Measurements from ENCODE around the gene PRR19.

PRR19 gene

DNA sequence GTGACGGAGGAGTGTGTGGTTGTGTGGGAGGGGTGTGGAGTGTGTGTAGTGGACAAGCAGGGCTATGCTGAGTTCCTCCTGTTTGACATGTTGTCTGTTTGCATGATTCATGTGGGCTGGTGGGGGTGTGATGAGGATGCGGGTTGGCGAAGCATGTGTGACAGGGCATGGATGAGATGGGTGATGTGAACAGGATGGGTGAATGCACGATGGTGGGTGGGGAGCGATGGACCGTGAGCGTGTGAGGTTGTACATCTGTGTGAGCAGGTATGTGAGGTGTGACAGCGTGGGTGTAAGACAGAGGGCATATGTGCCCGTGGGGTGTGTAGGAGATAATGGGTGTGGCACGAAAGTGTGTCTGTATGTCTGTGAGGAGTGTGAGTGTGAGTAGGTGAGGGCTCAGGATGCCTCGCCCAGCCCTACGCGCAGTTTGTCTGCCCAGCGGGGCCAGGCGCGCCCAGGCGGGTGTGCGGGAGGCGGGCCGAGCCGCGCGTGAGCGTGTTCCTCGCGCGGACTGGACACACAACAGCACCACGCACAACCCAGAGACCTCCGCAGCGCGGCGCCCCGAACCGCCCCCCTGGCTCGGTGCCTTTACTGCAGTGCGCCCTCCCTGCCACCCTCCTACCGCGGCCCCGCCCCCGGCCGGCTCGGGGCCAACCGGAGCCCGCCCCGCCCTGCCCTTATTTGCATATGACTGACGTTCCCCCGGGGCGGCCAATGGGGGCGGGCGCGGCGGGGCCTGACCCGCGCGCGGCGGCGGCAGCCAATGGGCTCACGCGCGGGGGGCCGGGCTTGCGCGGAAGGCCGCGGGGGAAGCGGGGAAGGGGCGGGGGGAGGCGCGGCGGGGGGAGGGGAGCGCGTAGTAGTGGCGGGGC is 18.5 kb upstream of the PRR19 start:
- DNase-seq (ENCODE audit: low read depth, low spot score), result peak; percentile 95

DNA sequence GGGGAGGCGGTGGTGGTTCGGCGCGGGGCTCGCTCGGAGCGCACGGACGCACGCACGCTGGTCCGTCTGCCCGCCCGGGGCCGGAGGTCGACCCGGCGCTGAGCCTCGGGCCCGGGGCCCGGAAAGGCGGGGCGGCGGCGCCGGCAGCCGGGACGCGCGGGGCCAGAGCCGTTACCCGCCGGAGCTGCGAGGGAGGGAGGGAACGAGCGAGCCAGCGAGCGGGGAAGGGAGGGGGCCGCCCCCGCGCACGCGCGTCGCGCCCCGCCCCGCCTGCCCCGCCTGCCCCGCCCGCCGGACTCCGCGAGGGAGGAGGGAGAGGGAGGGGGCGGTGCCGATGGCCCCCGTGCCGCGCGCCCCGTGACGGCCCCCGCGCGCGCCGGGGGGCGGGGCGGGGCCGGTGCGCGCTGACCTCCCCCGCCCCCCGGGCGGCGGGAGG is 17.8 kb upstream of the PRR19 start:
- DNase-seq (ENCODE audit: low read depth, low spot score), result peak; percentile 55

DNA sequence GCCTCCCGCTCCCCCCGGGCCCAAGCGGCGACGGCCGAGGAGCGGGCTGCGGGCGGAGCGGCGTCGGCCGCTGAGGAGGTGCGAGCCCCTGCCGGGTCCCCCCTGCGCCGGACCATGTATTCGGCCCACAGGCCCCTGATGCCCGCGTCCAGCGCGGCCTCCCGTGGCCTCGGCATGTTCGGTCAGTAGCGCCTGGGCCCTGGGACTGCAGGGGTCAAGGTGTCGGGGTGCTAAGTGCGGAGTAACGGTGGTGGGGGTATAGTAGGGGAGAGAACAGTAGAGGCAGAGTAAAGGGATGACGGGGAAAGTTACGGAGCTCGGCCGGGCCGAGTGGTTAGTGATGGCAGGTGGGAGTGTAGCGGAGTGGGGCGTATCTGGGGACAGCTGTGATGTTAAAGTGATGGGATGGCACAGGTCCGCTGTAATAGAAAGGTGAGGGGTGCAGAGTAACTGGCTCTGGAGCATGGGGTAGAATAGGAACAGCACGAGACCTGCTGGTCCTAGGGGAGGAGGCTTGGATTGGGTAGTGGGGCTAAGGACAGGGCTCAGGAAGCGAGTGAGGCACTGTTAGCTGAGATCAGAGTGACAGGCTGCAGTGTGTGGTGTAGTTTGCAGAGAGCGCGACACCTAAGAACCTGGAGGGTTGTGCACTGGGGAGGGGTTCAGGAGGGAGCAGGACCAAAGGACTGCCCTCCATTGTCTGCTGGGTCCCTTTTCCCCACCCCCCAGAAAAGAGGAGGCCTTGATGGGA is 17.2 kb upstream of the PRR19 start:
- no peak for DNase-seq (ENCODE audit: low read depth, low spot score)

DNA sequence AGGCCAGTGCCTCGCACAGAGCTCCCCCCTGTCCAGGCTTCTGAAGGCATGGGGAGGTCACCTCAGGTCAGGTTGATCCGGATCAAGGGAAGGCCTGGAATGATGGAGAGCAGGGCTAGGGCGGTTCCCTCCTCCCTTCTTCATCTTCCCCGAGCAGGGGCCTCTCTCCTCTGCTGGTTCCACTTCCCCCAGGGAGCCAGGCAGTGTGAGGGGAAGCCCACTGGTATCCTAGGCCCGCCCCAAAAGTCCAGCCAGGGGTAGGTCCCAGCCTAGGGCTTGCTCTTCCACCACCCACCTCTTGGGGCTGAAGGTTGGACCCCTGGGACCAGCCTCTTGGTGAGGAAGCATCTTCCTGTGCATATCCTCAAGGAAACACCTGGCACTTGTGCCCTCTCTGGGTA is 16.4 kb upstream of the PRR19 start:
- DNase-seq (ENCODE audit: low read depth, low spot score), result no peak

DNA sequence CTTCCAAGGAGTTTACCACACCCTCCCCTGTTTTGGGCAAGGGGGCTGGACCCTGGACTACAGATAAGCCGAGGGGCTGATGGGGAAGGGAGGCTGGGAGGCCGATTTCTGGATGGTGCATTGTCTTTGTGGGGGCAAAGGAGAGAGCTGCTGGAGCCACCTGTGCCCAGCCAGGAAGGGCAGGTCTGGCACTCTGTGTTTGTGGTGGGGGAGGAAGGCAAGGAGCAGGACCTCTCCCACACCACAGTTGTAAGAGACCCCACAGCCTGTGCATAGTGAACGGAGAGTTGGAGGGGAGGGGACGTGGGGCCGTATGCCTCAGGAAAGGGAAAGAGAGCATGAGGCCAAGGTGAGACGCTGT is 16.0 kb upstream of the PRR19 start:
- no peak for DNase-seq (ENCODE audit: low read depth, low spot score)

DNA sequence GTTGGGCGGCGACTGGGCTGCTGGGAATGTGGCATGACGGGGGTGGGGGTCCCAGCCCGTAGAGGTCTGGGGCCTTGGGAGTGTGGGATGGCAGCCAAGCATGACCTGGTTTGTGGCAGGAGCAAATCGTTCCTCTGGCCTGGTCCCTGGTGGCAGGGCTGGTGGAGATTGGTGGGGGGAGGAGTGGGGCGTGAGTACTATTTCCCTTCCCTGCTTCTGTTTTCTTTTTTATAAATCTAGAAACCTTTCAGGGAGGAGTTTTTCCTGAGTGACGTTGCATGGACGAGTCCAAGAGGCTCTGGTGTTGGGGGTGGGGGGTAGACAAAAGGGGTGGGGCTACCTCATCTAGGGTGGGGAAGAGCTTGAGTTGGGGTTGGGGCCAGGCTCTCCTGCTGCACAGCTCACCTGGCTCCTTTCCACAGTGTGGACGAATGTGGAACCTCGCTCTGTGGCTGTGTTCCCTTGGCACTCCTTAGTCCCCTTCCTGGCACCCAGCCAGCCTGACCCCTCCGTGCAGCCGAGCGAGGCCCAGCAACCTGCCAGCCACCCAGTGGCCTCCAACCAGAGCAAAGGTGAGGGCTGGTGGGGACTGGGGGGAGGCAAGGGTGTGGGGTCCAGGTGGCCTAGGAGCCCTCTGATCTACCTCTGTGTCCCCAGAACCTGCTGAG is 15.4 kb upstream of the PRR19 start:
- no peak for DNase-seq (ENCODE audit: low read depth, low spot score)

DNA sequence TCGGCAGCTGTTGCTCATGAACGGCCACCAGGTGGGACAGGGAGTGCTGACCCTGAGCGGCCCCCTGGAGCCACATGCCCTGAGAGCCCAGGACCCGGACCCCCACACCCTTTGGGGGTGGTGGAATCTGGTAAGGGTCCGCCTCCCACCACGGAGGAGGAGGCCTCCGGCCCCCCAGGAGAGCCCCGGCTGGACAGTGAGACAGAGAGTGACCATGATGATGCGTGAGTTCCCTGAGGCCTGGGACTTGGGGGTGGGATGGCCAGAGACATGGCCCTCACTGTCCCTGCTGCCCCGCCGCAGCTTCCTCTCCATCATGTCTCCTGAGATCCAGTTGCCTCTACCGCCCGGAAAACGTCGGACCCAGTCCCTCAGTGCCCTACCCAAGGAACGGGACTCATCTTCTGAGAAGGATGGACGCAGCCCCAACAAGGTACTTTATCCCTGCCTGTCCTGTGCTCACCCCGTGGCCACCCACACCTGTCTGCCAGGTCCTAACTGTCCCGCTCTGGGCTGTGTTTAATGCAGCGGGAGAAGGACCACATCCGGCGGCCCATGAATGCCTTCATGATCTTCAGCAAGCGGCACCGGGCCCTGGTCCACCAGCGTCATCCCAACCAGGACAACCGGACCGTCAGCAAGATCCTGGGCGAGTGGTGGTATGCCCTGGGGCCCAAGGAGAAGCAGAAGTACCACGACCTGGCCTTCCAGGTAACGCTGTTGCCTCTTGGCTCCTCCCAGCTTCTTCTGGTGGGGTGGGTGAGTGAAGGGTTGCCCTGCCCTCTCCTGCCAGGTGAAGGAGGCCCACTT is 14.7 kb upstream of the PRR19 start:
- no peak for DNase-seq (ENCODE audit: low read depth, low spot score)

DNA sequence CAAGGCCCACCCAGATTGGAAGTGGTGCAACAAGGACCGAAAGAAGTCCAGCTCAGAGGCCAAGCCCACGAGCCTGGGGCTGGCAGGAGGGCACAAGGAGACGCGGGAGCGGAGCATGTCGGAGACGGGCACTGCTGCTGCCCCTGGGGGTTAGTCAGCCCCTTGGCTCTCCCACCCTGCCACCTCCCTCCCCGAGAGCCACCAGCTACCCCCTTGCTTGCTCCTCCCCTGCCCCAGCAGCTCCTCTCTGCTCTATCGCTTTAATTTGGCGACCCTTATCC is 14.2 kb upstream of the PRR19 start:
- no peak for DNase-seq (ENCODE audit: low read depth, low spot score)

DNA sequence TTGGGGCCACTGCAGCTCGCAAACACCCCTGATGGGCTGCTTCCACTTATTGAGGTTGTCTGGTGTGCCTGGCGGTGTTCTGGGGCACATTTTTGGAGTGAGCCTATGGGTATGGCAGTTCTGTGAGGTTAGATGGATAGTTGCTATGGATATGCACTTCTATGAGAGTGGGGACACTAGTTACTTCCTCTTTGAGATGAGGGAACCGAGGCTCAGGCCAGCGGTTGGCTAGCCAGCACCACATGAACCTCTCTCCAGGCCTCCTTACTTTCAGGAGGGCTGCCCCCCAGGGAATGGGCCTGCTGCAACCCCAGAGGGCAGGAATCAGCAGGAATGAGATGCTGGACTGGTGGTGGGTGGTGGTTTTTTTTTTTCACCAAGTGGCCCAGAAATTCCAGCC is 13.5 kb upstream of the PRR19 start:
- DNase-seq (ENCODE audit: low read depth, low spot score), result no peak

DNA sequence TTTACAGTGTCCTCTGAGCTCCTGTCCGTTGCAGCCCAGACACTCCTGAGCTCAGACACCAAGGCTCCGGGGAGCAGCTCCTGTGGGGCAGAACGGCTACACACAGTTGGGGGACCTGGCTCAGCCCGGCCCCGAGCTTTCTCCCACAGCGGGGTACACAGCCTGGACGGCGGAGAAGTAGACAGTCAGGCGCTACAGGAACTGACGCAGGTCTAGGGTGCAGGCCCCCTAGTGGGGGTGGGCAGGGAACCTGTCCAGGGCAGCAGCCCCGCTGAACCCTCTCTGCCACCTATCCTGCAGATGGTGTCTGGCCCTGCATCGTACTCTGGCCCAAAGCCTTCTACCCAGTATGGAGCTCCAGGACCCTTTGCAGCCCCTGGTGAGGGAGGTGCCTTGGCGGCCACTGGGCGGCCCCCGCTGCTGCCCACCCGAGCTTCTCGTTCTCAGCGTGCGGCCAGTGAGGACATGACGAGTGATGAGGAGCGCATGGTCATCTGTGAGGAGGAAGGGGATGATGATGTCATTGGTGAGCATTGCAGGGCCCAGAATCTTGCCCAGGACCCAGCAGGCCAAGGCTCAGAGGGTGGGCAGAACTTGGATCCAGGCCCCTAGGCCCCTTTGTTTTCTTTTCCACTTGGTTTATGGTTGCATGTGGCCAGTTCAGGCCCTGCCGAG is 12.9 kb upstream of the PRR19 start:
- DNase-seq (ENCODE audit: low read depth, low spot score), result no peak

DNA sequence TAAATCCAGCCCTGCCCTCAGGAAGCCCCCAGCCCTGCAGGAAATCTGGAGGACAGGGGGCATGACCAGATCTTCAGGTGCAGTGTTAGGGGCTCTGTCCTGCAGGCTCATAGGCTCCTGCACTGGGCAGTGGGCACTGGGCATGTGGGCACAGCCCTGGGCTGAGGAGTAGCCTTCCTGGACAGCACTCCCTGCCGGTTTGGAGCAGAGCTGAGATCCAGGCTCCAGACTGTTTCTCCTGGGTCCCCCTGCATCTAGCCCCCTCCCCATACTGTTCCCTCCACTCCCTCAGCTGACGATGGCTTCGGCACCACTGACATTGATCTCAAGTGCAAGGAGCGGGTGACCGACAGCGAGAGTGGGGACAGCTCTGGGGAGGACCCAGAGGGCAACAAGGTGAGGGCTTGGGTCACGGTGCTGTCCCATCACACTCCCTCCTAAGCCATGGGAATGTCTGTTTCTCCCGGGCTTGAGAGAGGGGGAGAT is 12.3 kb upstream of the PRR19 start:
- DNase-seq (ENCODE audit: low read depth, low spot score), result no peak

DNA sequence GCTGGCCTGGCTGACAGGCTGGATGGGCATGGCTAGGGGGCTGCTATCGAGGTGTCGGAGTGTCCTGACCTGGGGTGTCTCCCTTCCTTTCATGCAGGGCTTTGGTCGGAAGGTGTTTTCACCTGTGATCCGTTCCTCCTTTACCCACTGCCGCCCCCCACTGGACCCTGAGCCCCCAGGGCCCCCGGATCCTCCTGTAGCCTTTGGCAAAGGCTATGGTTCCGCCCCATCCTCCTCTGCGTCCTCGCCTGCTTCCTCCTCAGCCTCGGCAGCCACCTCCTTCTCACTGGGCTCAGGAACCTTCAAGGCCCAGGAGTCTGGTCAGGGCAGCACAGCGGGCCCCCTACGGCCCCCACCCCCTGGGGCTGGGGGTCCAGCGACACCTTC is 11.8 kb upstream of the PRR19 start:
- DNase-seq (ENCODE audit: low read depth, low spot score), result no peak

DNA sequence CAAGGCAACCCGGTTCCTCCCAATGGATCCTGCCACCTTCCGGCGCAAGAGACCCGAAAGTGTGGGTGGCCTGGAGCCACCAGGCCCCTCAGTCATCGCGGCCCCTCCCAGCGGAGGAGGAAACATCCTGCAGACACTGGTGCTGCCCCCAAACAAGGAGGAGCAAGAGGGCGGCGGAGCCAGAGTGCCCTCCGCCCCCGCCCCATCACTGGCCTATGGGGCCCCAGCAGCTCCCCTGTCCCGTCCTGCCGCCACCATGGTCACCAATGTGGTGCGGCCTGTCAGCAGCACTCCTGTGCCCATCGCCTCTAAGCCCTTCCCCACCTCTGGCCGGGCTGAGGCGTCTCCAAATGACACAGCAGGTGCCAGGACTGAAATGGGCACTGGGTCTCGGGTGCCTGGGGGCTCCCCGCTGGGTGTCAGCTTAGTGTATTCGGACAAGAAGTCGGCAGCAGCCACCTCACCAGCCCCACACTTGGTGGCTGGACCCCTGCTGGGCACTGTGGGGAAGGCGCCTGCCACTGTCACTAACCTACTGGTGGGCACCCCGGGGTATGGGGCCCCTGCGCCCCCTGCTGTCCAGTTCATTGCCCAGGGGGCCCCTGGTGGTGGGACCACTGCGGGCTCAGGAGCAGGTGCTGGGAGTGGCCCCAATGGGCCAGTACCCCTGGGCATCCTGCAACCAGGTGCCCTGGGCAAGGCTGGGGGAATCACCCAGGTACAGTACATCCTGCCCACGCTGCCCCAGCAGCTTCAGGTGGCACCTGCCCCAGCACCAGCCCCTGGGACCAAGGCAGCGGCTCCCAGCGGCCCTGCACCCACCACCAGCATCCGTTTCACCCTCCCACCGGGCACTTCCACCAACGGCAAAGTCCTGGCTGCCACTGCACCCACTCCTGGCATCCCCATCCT is 11.2 kb upstream of the PRR19 start:
- DNase-seq (ENCODE audit: low read depth, low spot score), result peak; percentile 37

DNA sequence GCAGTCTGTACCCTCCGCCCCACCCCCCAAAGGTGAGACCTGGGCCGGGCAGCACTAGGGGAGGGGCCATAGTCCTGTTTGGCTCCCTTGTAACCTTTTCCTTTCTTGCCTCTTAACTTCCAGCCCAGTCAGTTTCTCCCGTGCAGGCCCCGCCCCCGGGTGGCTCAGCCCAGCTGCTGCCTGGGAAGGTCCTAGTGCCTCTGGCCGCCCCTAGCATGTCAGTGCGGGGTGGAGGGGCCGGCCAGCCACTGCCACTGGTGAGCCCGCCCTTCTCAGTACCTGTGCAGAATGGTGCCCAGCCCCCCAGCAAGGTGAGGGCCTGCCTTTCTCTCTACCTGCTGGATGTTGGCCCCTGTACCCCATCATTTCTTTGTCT is 10.5 kb upstream of the PRR19 start:
- no peak for DNase-seq (ENCODE audit: low read depth, low spot score)

DNA sequence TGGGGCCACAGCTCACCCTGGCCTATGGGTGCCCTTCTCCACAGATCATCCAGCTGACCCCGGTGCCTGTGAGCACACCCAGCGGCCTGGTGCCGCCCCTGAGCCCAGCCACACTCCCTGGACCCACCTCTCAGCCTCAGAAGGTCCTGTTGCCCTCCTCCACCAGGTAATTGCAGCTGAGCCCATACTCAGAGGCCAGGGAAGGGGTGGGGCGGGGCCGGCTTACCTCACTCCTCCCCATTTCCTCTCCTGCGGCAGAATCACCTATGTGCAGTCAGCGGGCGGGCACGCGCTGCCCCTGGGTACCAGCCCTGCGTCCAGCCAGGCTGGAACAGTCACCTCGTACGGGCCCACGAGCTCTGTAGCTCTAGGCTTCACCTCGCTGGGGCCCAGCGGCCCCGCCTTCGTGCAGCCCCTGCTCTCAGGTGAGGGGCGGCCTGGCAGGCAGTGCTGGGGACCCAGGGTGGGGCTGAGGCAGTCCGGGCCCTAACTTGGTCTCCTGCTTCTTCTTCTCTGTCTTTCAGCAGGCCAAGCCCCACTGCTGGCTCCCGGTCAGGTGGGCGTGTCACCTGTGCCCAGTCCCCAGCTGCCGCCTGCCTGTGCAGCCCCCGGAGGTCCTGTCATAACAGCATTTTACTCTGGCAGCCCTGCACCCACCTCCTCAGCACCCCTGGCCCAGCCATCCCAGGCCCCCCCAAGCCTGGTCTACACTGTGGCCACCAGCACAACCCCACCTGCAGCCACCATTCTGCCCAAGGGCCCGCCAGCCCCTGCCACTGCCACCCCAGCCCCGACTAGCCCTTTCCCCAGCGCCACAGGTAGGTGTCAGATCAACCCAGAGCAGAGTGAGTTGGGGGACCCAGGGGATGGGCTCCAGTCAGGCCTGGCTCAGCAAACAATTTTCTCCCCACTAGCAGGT is 9.6 kb upstream of the PRR19 start:
- no peak for DNase-seq (ENCODE audit: low read depth, low spot score)

DNA sequence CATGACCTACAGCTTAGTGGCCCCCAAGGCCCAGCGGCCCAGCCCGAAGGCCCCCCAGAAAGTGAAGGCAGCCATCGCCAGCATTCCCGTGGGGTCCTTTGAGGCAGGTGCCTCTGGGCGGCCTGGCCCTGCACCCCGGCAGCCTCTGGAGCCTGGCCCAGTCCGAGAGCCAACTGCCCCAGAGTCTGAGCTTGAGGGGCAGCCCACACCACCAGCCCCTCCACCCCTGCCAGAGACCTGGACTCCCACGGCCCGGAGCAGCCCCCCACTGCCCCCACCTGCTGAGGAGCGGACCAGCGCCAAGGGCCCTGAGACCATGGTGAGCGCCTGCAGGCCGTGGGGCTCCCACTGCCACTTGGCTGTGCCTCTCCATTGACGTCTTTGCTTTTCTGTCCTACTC is 9.0 kb upstream of the PRR19 start:
- no peak for DNase-seq (ENCODE audit: low read depth, low spot score)

DNA sequence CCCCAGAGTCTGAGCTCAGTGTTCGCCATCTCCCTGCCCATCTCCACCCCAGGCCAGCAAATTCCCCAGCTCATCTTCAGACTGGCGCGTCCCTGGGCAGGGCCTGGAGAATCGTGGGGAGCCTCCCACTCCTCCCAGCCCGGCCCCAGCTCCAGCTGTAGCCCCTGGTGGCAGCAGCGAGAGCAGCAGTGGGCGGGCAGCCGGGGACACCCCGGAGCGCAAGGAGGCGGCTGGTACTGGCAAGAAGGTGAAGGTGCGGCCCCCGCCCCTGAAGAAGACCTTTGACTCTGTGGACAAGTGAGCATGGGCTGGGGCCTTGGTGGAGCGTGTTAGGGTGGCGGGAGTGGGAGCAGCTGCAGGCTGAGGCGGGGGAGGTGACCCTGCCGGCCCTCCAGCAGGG is 8.4 kb upstream of the PRR19 start:
- no peak for DNase-seq (ENCODE audit: low read depth, low spot score)

DNA sequence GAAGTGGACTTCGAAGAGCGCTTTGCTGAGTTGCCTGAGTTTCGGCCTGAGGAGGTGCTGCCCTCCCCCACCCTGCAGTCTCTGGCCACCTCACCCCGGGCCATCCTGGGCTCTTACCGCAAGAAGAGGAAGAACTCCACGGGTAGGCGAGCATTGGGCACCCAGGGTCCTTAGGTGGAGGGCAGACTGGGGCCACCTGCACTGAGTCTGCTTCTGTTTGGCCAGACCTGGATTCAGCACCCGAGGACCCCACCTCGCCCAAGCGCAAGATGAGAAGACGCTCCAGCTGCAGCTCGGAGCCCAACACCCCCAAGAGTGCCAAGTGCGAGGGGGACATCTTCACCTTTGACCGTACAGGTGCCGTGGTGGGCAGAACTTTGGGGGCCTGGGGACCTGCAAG is 8.0 kb upstream of the PRR19 start:
- DNase-seq (ENCODE audit: low read depth, low spot score), result no peak

DNA sequence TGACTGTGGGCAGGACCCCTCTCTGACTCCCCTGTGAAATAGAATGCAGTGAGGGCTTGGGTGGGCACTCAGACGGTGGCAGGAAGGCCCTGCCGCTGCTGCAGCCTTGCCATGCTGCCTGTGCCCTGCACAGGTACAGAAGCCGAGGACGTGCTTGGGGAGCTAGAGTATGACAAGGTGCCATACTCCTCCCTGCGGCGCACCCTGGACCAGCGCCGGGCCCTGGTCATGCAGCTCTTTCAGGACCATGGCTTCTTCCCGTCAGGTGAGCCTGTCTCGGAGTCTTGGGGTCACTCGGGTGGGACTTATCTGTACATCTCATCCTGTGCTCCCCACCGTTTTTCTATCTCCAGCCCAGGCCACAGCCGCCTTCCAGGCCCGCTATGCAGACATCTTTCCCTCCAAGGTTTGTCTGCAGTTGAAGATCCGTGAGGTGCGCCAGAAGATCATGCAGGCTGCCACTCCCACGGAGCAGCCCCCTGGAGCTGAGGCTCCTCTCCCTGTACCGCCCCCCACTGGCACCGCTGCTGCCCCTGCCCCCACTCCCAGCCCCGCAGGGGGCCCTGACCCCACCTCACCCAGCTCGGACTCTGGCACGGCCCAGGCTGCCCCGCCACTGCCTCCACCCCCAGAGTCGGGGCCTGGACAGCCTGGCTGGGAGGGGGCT is 7.3 kb upstream of the PRR19 start:
- DNase-seq (ENCODE audit: low read depth, low spot score), result no peak
